ENCODE data around the gene RIPK3.
"Not testable (repeated sequence)": the region's sequence is repeated elsewhere in the genome, so short reads cannot be mapped to it uniquely, and the experiment has no call there.

The RIPK3 gene

GRCh38 chr14:24369907-24370687, 30.3 kb upstream of the RIPK3 start:
- DNase-seq (ENCODE audit: low read depth in 2 of 2, low spot score in 1 of 2), result no peak

- DNase-seq (ENCODE audit: low read depth in 2 of 2, low spot score in 1 of 2), result no peak
Observed at GRCh38 chr14:24369463-24369862, 29.7 kb upstream of the RIPK3 start.

DNA sequence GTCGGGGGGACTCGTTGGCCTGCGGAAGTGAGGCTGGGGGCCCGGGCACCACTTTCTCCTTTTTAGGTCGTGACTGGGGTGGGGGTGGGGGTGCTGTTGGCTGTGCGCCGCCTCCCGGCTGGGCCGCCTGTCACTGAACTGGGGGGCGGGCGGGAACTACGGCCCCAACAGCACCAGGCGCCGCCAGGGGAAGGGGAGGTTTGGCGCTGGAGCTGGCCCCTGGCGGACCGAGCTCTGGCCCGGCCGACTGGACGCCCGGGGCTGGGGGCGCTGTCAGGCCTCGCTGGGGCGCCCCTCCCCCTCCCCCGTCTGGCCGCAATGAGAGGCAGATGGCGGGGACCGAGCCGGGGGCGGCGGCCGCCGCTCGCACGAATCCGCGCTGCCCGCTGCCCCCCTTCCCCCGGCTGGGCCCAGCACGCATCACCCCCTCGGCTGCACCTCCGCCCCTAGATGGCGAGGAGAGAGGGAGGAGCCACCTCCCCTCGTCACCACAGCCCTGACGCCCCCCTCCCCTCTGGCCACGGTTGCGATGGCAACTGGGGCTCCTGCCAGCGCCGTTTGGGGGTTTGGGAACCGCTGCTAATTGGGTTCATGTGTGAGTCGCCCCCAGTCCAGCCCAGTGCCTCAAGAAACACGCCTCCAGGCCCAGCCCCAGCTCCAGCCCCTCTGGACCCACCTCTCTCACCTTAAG, 28.9 kb upstream of the RIPK3 start:
- DNase-seq (ENCODE audit: low read depth in 2 of 2, low spot score in 1 of 2), result no peak

- no peak for DNase-seq (ENCODE audit: low read depth in 2 of 2, low spot score in 1 of 2)
Observed at GRCh38 chr14:24368212-24368561, 28.4 kb upstream of the RIPK3 start.

DNA sequence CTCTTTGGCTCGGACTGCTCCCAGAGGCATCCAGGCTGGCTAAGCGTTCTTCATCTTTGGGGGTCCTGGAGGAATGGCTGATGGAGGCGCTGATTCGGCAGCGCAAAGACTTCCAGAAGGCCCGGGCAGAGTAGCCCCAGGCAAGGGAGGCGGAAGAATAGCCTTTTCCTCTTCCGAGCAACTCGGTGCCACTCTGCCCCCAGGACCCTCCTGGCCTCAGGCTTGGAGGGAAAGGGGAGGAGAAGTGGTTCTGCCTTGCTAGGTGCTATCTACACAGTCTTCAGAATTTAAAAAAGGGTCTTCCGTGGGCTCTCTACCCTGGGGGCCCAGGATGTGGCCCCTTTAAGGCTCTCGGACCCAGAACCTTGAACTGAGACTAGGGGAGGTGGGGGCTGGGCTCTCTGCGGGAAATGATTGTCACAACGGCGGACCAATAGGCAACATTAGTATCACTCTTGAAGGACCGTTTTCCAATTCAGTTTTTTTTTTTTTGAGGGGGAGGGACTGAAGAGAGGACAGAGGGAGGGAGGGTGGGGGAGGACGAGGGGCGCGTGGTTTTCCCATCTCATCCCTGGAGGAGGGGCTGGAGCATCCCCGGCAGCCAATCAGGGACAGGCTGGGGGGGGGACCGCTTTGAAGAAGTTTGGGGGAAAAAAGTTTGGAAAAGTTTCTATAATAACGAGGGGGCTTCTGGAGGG, 27.9 kb upstream of the RIPK3 start, which contains the start of gene NFATC4:
NFATC4 (plus strand) TSS at position 671 of the 698 bp plus-strand sequence. CDS start 157 bp downstream, outside the sequence.
- no peak for DNase-seq (ENCODE audit: low read depth in 2 of 2, low spot score in 1 of 2)

DNA sequence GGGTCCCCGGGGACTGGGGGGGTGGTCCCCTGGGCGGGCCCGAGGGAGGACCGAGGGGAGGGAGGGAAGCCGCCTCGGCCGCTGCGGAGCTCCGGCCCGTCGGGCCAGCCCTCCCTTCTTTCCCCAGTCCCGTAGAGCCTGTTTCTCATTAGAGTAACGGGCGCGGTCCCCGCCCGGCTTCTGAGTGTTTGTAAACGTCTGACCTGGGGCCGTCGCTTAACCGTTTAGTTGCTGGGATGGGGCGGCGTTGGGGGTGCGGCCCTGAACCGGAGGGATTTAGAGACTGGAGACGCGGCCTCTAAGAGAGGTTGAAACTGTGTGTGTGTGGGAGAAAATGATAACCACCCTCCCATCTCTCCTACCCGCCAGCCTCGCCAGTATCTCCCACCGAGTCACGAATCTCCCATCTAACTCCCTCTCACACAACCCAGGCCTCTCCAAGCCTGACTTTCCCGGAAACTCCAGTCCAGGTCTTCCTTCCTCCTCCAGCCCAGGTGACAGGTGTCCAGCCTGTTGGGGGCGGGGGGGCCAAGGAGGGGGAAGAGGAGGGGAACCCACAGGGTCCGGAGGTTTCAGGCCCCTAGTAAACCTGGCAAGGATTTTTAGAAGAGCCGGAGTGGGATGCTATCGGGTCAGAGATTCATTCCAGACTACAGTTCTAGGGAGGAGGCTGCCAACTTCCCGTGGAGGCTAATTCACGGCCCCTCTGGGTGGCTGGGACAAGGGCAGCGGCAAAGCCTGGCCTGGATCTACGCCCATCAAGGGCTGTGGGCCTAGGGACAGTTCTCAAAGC, 27.1 kb upstream of the RIPK3 start:
- DNase-seq (ENCODE audit: low read depth in 2 of 2, low spot score in 1 of 2), result no peak

GRCh38 chr14:24366413-24366720, 26.6 kb upstream of the RIPK3 start:
- DNase-seq (ENCODE audit: low read depth in 2 of 2, low spot score in 1 of 2), result no peak

DNA sequence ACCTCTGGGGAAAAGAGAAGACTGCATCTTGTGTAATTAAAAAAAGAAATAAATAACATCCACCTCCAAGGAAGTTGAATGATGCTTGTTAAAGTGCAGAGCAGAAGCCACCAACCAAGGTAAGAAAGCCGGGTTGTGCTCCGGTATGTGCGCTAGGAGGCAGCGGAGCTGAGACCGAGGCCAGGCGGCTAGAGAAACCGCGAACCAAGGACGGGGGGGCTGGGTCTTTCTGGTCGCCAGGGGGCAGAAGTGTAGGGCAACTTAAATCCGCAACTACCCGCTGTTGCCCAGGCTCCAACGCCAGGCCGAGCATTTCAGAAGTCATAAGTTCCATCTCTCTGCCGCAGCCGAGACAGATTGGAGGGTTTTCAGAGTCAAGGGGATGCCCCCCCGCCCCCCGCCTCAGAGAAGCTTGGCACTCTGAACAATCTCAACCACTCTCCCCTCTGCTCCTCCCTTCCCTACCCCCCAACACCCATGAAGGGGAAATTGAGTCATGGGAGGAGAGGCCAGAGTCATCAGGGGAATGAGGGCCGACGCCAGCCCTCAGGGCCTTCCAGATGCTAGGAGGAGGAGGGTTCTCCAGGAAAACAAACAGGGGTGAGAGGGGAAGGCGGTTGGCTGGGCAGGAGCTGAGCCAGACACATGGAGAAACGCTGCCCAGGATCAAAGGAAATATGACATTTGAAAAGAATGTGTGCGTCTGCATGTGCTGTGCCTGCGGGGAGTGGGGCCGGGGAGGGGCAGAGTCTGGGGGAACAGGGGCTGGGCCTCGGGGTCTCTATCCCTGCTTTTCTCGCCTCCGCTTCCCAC, 26.0 kb upstream of the RIPK3 start:
- peak; percentile 15 to 29 for DNase-seq (ENCODE audit: low read depth in 2 of 2, low spot score in 1 of 2)

- no peak for DNase-seq (ENCODE audit: low read depth in 2 of 2, low spot score in 1 of 2)
Observed at GRCh38 chr14:24364841-24365240, 25.1 kb upstream of the RIPK3 start.

- no peak for DNase-seq (ENCODE audit: low read depth in 2 of 2, low spot score in 1 of 2)
Observed at GRCh38 chr14:24363401-24363800, 23.6 kb upstream of the RIPK3 start.

DNA sequence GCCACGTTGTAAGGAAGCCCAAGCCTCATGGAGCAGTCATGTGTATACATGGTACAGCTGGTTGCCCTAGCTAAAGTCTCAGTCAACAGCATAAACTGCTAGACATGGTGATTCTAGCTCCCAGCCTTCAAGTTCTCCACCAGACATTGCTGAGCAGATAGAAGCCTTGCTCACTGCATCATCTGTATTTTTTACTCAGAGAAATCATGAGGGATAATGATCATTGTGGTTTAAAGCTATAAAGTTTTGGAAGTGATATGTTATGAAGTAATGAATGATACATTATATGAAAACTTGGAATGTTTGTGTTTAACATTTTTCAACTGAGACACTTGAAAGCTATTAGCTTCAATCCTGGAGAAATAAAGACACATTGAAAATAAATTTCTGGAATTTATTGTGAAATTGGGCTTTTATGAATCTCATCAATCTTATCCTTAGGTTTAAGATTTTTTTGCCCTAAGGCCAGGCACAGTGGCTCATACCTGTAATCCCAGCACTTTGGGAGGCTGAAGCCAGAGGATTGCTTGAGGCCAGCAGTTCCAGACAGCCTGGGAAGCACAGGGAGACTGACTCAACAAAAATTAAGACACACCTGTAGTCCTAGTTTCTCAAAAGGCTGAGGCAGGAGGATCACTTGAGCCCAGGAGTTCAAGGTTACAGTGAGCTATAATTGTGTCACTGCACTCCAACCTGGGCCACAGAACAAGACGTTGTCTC, 22.6 kb upstream of the RIPK3 start:
- no peak for DNase-seq (ENCODE audit: low read depth in 2 of 2, low spot score in 1 of 2)

GRCh38 chr14:24361326-24361725, 21.5 kb upstream of the RIPK3 start:
- no peak for DNase-seq (ENCODE audit: low read depth in 2 of 2, low spot score in 1 of 2)

GRCh38 chr14:24360281-24360680, 20.5 kb upstream of the RIPK3 start:
- DNase-seq (ENCODE audit: low read depth in 2 of 2, low spot score in 1 of 2), result no peak

GRCh38 chr14:24356208-24356607, 16.4 kb upstream of the RIPK3 start:
- no peak for DNase-seq (ENCODE audit: low read depth in 2 of 2, low spot score in 1 of 2)

DNA sequence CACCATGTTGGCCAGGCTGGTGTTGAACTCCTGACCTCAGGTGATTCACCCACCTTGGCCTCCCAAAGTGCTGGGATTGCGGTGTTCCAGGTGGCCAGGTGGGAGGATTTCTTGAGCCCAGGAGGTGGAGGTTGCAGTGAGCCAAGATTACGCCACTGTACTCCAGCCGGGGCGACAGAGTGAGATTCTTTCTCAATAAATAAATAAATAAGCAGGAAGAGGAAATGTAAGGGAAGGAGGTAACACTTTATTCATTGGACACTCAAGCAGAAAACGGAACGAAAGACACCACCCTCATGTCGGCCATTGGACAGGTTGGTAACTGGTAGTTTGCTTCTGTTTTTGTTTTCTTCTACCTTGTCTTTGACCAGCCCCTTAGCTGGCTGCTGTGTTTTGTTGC, 15.2 kb upstream of the RIPK3 start:
- DNase-seq (ENCODE audit: low read depth in 2 of 2, low spot score in 1 of 2), result no peak

DNA sequence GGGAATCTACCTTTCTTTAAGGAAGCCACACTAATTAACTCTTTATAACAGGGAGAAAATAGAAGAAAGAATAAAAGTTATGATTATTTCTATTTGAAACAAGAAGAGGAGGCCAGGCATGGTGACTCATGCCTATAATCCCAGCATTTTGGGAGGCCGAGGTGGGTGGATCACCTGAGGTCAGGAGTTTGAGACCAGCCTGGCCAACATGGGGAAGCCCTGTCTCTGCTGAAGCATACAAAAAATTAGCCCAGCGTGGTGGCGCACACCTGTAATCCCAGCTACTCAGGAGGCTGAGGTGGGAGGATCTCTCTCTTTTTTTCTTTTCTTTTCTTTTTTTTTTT, 14.7 kb upstream of the RIPK3 start:
- DNase-seq (ENCODE audit: low read depth in 2 of 2, low spot score in 1 of 2), result not testable (repeated sequence)

- no peak for DNase-seq (ENCODE audit: low read depth in 2 of 2, low spot score in 1 of 2)
Observed at GRCh38 chr14:24353559-24354481, 14.0 kb upstream of the RIPK3 start.

GRCh38 chr14:24351517-24351916, 11.7 kb upstream of the RIPK3 start:
- no peak for DNase-seq (ENCODE audit: low read depth in 2 of 2, low spot score in 1 of 2)

GRCh38 chr14:24349742-24350141, 10.0 kb upstream of the RIPK3 start:
- no peak for DNase-seq (ENCODE audit: low read depth in 2 of 2, low spot score in 1 of 2)
